ENCODE measurements around the gene ADAM19.

ADAM19 gene

DNA sequence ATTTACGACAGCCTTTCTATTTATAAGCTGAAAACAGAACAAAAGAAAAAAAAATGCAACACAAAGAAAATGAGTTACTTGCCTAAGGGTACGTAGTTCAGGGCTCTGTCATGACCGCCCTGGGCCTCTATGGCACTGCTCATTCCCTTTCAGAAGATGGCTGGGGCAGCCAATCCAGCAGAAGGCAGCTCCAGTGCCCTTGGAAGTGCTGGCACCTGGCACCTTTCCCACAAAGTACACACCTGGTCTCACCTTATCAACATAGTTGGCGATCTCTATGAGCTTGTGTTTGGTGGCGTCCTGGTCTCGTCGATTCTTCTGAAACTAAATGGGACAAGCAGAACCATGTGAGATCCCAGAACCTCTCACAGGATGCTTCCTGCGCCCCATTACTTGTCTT, 62.4 kb downstream of the ADAM19 start:
- TF ChIP-seq, protein P1, sequence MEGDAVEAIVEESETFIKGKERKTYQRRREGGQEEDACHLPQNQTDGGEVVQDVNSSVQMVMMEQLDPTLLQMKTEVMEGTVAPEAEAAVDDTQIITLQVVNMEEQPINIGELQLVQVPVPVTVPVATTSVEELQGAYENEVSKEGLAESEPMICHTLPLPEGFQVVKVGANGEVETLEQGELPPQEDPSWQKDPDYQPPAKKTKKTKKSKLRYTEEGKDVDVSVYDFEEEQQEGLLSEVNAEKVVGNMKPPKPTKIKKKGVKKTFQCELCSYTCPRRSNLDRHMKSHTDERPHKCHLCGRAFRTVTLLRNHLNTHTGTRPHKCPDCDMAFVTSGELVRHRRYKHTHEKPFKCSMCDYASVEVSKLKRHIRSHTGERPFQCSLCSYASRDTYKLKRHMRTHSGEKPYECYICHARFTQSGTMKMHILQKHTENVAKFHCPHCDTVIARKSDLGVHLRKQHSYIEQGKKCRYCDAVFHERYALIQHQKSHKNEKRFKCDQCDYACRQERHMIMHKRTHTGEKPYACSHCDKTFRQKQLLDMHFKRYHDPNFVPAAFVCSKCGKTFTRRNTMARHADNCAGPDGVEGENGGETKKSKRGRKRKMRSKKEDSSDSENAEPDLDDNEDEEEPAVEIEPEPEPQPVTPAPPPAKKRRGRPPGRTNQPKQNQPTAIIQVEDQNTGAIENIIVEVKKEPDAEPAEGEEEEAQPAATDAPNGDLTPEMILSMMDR (IDR thresholded peaks at IDR 0.05; ENCODE audit: low read depth, low read length) = no peak
- no peak overlapping the region for H3K4me3 ChIP-seq (ENCODE audit: low read depth, low read length)

GRCh38 chr5:157511651-157512644, 63.6 kb downstream of the ADAM19 start:
- H3K4me3 ChIP-seq (ENCODE audit: low read depth, low read length) = no peak overlapping the region
- TF ChIP-seq, protein P1 (IDR thresholded peaks at IDR 0.05; ENCODE audit: low read depth, low read length) = no peak

- TF ChIP-seq, protein P1 (IDR thresholded peaks at IDR 0.05; ENCODE audit: low read depth, low read length) = no peak
- no peak overlapping the region for H3K4me3 ChIP-seq (ENCODE audit: low read depth, low read length)
These were observed 64.9 kb downstream of the ADAM19 start for GRCh38 chr5:157510682-157511081.

DNA sequence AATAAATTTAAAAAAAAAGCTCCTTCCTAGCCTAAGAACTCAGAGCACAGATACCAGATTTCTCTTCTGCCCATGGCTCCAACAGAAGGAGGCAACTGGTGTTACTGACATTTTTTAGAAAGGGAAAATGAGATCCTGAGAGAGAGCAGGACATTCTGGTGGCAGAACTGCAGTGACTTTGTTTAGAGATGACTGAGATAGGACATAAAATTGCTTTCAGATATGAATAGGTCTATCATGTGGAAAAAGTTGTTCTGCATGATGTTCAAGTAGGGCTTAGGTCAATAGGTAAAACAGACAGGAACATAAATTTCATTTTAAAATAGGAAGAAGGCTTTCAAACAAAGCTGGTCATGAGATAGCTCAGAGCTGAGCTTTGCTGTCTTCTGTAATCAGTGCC, 66.0 kb downstream of the ADAM19 start:
- H3K4me3 ChIP-seq (ENCODE audit: low read depth, low read length) = no peak overlapping the region
- TF ChIP-seq, protein P1 (IDR thresholded peaks at IDR 0.05; ENCODE audit: low read depth, low read length) = no peak

- H3K4me3 ChIP-seq (ENCODE audit: low read depth, low read length) = no peak overlapping the region
- TF ChIP-seq, protein P1 (IDR thresholded peaks at IDR 0.05; ENCODE audit: low read depth, low read length) = no peak
These were observed 66.5 kb downstream of the ADAM19 start for GRCh38 chr5:157509093-157509492.

- no peak overlapping the region for H3K4me3 ChIP-seq (ENCODE audit: low read depth, low read length)
- TF ChIP-seq, protein P1 (IDR thresholded peaks at IDR 0.05; ENCODE audit: low read depth, low read length) = no peak
These were observed 68.4 kb downstream of the ADAM19 start for GRCh38 chr5:157506981-157507780.
